HG03135 (cell line): ENCODE measurements around the gene NUTM1.
"Not testable (repeated sequence)": the region's sequence is repeated elsewhere in the genome, so short reads cannot be mapped to it uniquely, and the experiment has no call there.

Experiments used
- ATAC-seq: cut with Tn5 transposase; IDR thresholded peaks from one replicate; pipeline ENCODE4 v1.9.1; 2021; ENCODE audit warnings: mild to moderate bottlenecking, moderate library complexity; ENCODE audit not compliant: unreplicated experiment

Gene NUTM1

DNA sequence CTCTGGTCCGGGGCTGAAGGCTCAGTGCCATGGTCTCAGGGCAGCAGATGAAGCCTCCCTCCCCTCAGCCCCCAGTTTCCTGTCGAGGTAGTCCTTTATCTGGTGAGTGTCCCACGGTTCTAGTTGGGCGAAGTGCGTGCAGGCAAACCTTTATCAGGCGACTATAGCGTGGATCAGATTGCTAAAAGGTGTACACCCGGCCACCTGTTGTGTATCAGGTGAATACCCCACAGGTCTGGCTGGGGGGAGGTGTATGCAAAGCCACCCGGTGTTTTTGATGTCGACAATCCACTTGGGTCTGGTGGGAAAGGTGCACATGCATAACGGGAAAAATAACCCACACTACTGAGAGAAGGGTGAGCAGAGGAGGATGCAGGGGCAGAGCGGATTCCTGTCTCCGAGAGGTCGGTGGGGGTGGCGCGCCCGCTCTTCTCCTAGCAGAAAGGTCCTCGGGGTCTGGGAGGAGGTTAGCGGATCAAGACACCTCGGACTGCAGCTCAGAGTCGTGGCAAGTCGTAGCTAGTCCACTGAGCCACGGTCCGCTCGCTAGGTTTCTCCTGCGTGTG is 6.0 kb upstream of the NUTM1 start:
- ATAC-seq, result peak; percentile 11

DNA sequence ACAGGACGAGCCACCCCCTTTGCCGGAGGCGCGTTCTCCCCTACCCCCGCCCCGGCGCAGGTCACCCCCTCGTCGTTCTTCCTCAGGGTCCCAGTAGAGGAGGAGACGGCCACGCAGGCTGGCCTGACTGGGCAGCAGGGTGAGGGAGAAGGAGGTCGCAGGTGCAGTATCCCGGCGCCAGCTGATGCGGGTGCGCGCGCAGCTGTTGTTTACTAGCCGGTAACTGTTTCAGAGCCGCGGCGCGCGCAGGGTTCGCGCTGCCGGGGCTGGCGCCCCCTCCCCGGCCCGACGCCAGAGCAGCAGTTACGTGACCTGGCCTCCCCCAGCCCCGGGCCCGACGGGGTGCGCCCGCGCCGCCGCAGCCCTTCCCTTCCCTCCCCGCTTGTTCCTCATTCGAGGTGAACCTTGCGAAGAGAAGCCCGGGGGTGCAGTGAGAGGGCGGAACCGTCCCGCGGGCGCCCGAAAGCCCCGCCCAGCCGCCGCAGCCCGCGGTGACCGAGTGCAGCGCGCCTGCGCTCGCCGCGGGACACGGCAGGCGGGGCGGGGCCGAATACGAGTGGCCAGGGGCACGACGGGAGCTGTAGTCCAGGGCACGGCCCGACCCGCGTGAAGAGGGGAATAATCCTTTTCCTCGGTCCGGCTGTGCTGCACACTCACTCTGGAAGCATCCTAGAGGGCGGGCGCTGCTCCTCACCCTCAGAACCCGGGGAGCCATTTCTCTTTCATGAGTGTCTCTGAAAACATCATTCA is 5.4 kb upstream of the NUTM1 start, which contains the start of gene SLC12A6:
SLC12A6 (minus strand) TSS at position 225 of the 750 bp plus-strand sequence. CDS start 1,101 bp downstream, outside the sequence.
- ATAC-seq, result peak; percentile 65

DNA sequence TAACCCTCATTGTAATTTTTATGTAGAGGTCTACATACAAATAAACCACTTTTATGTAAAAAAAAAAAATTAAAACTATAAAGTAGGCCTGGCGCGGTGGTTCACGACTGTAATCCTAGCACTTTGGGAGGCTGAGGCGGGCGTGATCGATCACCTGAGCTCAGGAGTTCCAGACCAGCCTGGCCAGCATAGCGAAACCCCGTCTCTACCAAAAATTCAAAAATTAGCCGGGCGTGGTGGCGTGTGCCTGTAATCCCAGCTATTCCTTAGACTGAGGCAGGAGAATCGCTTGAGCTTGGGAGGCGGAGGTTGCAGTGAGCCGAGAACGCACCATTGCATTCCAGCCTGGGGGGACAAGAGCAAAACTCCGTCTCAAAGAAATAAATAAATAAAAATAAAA is 4.8 kb upstream of the NUTM1 start:
- no peak for ATAC-seq

GRCh38 chr15:34339946-34340345 is 3.2 kb upstream of the NUTM1 start:
- no peak for ATAC-seq

- ATAC-seq, result no peak
Observed at GRCh38 chr15:34341381-34342212, 1.5 kb upstream of the NUTM1 start.

DNA sequence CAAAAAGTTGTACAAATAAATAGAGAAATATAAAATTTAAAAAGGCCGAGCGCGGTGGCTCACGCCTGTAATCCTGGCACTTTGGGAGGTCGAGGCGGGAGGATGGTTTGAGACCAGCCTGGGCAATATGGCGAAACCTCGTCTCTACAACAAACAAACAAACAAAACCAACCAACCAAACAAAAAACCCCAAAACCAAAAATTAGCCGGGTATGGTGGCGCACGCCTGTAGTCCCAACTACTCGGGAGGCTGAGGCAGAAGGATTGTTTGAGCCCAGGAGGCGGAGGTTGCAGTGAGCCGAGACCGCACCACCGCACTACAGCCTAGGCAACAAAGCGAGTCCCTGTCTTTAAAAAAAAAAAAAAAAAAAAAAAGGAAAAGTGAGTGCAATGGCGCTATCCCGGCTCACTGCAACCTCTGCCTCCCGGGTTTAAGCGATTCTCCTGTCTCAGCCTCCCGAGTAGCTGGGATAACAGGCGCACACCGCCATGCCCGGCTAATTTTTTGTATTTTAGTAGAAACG is 840 bp upstream of the NUTM1 start:
- ATAC-seq, result not testable (repeated sequence)

GRCh38 chr15:34347951-34348638 is 5.0 kb downstream of the NUTM1 start:
- no peak for ATAC-seq

- ATAC-seq, result no peak
Observed at GRCh38 chr15:34348735-34349300, 5.7 kb downstream of the NUTM1 start.

GRCh38 chr15:34349769-34350168 is 6.7 kb downstream of the NUTM1 start:
- ATAC-seq, result no peak

- ATAC-seq, result not testable (repeated sequence)
Observed at GRCh38 chr15:34352996-34353395, 9.9 kb downstream of the NUTM1 start.

GRCh38 chr15:34353627-34354026 is 10.5 kb downstream of the NUTM1 start:
- no peak for ATAC-seq

- ATAC-seq, result no peak
Observed at GRCh38 chr15:34354286-34354685, 11.2 kb downstream of the NUTM1 start.

- no peak for ATAC-seq
Observed at GRCh38 chr15:34355241-34355640, 12.1 kb downstream of the NUTM1 start.

GRCh38 chr15:34357653-34358052 is 14.5 kb downstream of the NUTM1 start:
- no peak for ATAC-seq

GRCh38 chr15:34358367-34358766 is 15.3 kb downstream of the NUTM1 start:
- no peak for ATAC-seq

DNA sequence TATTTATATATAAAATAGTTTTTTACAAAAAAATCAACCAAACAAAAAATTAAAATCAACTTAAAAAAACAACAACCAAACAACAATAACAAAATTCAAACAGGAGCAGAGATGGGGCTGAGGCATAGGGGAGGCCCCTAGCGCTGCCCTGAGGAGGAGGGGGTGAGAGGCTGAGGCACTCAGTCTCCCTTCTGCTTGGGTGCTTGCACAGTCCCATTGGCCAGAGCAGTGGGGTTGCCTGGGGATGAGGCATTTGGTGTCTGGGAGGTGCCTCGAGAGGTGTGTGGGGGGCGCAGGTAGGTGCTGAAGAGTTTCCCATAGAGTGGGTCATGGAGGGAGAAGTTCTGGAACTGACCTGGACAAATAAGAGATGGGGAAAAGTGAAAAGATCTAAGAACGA is 15.8 kb downstream of the NUTM1 start:
- ATAC-seq, result no peak

DNA sequence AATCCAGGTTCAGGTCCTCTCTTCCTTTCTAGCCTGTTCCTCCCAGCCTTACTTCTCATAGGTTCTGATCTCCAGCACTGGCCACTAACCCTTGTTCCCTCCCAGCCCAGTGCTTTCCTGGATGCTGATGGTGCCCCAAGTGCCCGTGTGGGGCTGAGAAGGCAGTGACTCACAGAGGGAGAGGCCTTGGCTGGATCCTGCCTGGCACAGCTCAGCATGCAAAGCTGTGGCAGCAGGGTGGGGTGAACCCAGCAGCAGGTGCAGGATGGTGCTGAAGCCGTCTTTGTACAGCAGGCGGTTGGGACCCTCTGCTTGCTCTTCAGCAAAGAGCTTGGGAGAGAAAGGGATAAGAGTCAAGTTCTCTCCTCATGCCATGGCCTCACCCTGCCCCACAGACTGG is 16.3 kb downstream of the NUTM1 start:
- no peak for ATAC-seq

DNA sequence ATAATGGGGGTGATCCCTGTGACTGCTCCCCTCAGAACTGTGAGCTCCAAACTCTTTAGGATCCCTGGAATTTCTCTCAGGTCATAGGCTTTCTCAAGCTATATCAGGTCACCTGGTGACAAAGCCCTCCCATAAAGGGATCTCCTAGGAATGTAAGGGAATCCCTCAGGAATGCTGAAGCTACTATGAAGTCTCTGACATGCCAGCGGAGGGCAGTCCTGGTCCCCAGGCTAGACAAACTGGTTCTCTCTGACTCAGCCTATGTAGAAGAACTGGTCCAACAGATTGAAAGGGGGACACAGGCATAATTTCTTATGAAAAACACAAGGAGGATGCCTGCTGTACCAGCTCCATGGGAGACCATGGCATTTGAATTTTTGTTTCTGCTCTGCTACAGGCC is 17.2 kb downstream of the NUTM1 start:
- no peak for ATAC-seq

DNA sequence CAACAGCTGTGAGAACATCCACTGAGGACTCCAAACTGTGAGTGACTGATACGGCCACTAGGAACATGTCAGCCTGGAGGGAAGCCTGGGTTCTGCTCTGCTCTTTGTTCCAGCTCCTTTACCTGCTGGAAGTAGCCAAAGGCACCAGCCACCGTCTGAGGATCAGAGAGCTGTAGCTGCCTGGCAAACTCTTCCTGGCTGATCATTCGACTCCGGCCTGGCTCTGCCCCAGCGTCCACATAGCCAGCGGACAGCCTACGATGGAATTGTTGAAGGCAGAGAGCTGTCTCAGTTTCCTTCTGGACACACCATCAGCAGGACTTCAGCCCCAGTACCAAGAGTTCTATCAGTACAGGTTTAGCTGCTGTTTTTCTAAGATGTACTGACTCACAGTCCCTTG is 18.2 kb downstream of the NUTM1 start:
- no peak for ATAC-seq

GRCh38 chr15:34362047-34362773 is 19.1 kb downstream of the NUTM1 start:
- ATAC-seq, result no peak
